H9 (cell line): ENCODE results near the gene GDPD4. TPM values are rescaled to one million over a fixed set of nuclear protein-coding genes. Genes with fewer than 3 reads are reported as not detected.
A peak's percentile ranks its signal among the peaks of the same experiment; 100 is the strongest.

Experiments
- DNase-seq: peaks from one replicate; pipeline ENCODE4 v3.0.0-alpha.2; 2017
- H2AFZ ChIP-seq: one replicate; pipeline ENCODE4 v1.6.1; 2013; ENCODE audit warnings: mild to moderate bottlenecking, low read length, control low read depth, moderate library complexity
- H2AK5ac ChIP-seq: 2 replicates; pipeline ENCODE4 v1.6.1; 2013; ENCODE audit warnings: low read length, control low read depth, mixed read lengths; ENCODE audit not compliant: insufficient read length
- H2BK120ac ChIP-seq: one replicate; pipeline ENCODE4 v1.6.1; 2013; ENCODE audit warnings: low read depth, mild to moderate bottlenecking, low read length, control low read depth, inconsistent platforms; ENCODE audit not compliant: poor library complexity, severe bottlenecking
- H2BK12ac ChIP-seq: 2 replicates; pipeline ENCODE4 v1.6.1; 2013; ENCODE audit warnings: low read length, control low read depth, mixed read lengths, low read depth; ENCODE audit not compliant: insufficient read length
- H2BK15ac ChIP-seq: 2 replicates; pipeline ENCODE4 v1.6.1; 2013; ENCODE audit warnings: low read depth, low read length, control low read depth
- H2BK20ac ChIP-seq: one replicate; pipeline ENCODE4 v1.6.1; 2013; ENCODE audit warnings: low read depth, mild to moderate bottlenecking, low read length, control low read depth, inconsistent platforms; ENCODE audit not compliant: poor library complexity, severe bottlenecking
- H2BK5ac ChIP-seq: 2 replicates; pipeline ENCODE4 v1.6.1; 2013; ENCODE audit warnings: low read length, control low read depth, mixed read lengths; ENCODE audit not compliant: insufficient read length
- H3K14ac ChIP-seq: 2 replicates; pipeline ENCODE4 v1.6.1; 2013; ENCODE audit warnings: low read length, control low read depth; ENCODE audit not compliant: insufficient read depth
- H3K18ac ChIP-seq: 2 replicates; pipeline ENCODE4 v1.6.1; 2013; ENCODE audit warnings: low read depth, mild to moderate bottlenecking, mixed read lengths, low read length, control low read depth; ENCODE audit not compliant: insufficient read length
- H3K23ac ChIP-seq: 2 replicates; pipeline ENCODE4 v1.6.1; 2013; ENCODE audit warnings: low read length, control low read depth, mixed read lengths, low read depth; ENCODE audit not compliant: insufficient read length
- H3K23me2 ChIP-seq: 2 replicates; pipeline ENCODE4 v1.6.1; 2013; ENCODE audit warnings: low read depth, mild to moderate bottlenecking, mixed read lengths, low read length, control low read depth; ENCODE audit not compliant: insufficient read length, poor library complexity, severe bottlenecking
- H3K27ac ChIP-seq: 2 replicates; pipeline ENCODE4 v1.5.1; 2013; ENCODE audit warnings: low read length, control low read depth, mixed read lengths, low read depth; ENCODE audit not compliant: insufficient read length
- H3K27me3 ChIP-seq: 2 replicates; pipeline ENCODE4 v1.6.1; 2013; ENCODE audit warnings: low read length, control low read depth, inconsistent platforms; ENCODE audit not compliant: insufficient read depth
- H3K4ac ChIP-seq: 2 replicates; pipeline ENCODE4 v1.6.1; 2013; ENCODE audit warnings: low read depth, mild to moderate bottlenecking, control low read depth, inconsistent platforms, low read length, moderate library complexity
- H3K4me1 ChIP-seq: 2 replicates; pipeline ENCODE4 v1.6.1; 2013; ENCODE audit warnings: low read length, control low read depth, inconsistent platforms; ENCODE audit not compliant: insufficient read depth
- H3K4me2 ChIP-seq: 2 replicates; pipeline ENCODE4 v1.6.1; 2013; ENCODE audit warnings: low read length, control low read depth, mixed read lengths; ENCODE audit not compliant: insufficient read length, insufficient read depth
- H3K56ac ChIP-seq: 2 replicates; pipeline ENCODE4 v1.6.1; 2013; ENCODE audit warnings: low read depth, mild to moderate bottlenecking, mixed read lengths, low read length, control low read depth; ENCODE audit not compliant: insufficient read length
- H3K79me1 ChIP-seq: 2 replicates; pipeline ENCODE4 v1.6.1; 2013; ENCODE audit warnings: low read depth, mild to moderate bottlenecking, moderate library complexity, low read length, control low read depth, inconsistent platforms; ENCODE audit not compliant: insufficient read depth, poor library complexity, severe bottlenecking
- H3K79me2 ChIP-seq: 2 replicates; pipeline ENCODE4 v1.6.1; 2013; ENCODE audit warnings: low read length, control low read depth, inconsistent platforms; ENCODE audit not compliant: insufficient read depth
- H3K9ac ChIP-seq: 2 replicates; pipeline ENCODE4 v1.6.1; 2013; ENCODE audit warnings: low read length, control low read depth, mixed read lengths; ENCODE audit not compliant: insufficient read length; ENCODE audit errors: extremely low read depth
- H3K9me3 ChIP-seq: one replicate; pipeline ENCODE4 v1.6.1; 2013; ENCODE audit warnings: low read depth, low read length, inconsistent platforms; ENCODE audit not compliant: control insufficient read depth
- H3T11ph ChIP-seq: one replicate; pipeline ENCODE4 v1.6.1; 2013; ENCODE audit warnings: mild to moderate bottlenecking, low read length, control low read depth, inconsistent platforms
- H4K20me1 ChIP-seq: one replicate; pipeline ENCODE4 v1.6.1; 2013; ENCODE audit not compliant: control insufficient read depth, insufficient read length, insufficient read depth
- H4K5ac ChIP-seq: 2 replicates; pipeline ENCODE4 v1.6.1; 2013; ENCODE audit warnings: low read depth, mild to moderate bottlenecking, mixed read lengths, low read length, control low read depth; ENCODE audit not compliant: insufficient read length
- H4K8ac ChIP-seq: replicated peaks from 2 replicates; pipeline ENCODE4 v1.6.1; 2013; ENCODE audit warnings: low read length, control low read depth, mixed read lengths, low read depth; ENCODE audit not compliant: insufficient read length
- H4K91ac ChIP-seq: 2 replicates; pipeline ENCODE4 v1.6.1; 2013; ENCODE audit warnings: low read depth, mild to moderate bottlenecking, moderate library complexity, mixed read lengths, low read length, control low read depth; ENCODE audit not compliant: insufficient read length
- H3K27ac Mint-ChIP-seq, 3 experiments: 2 replicates in 2 of 3; 3 replicates in 1 of 3; pipeline ENCODE4 v1.8.0; 2020 to 2021; ENCODE audit warnings: mixed read lengths in 3 of 3, mild to moderate bottlenecking in 1 of 3, moderate library complexity in 1 of 3
- H3K27me3 Mint-ChIP-seq: 2 replicates; pipeline ENCODE4 v1.8.0; 2021; ENCODE audit warnings: low read depth, mild to moderate bottlenecking, moderate library complexity, mixed read lengths
- H3K36me3 Mint-ChIP-seq, 3 experiments: 2 replicates in 2 of 3; 3 replicates in 1 of 3; pipeline ENCODE4 v1.8.0; 2020 to 2021; ENCODE audit warnings: low read depth in 3 of 3, mixed read lengths in 3 of 3; ENCODE audit not compliant: insufficient read depth in 1 of 3
- H3K4me1 Mint-ChIP-seq, 2 experiments: 2 replicates each; pipeline ENCODE4 v1.8.0; 2020; ENCODE audit warnings: mixed read lengths in 2 of 2
- H3K4me3 Mint-ChIP-seq, 2 experiments: 2 replicates in 1 of 2; 3 replicates in 1 of 2; pipeline ENCODE4 v1.8.0; 2020 to 2021; ENCODE audit warnings: mild to moderate bottlenecking in 2 of 2, mixed read lengths in 2 of 2, moderate library complexity in 1 of 2
- H3K9me3 Mint-ChIP-seq, 2 experiments: 2 replicates in 1 of 2; 3 replicates in 1 of 2; pipeline ENCODE4 v1.8.0; 2020; ENCODE audit warnings: mild to moderate bottlenecking in 2 of 2, mixed read lengths in 2 of 2, moderate library complexity in 1 of 2
- CTCF ChIP-seq: fragments of 200-600 bp; sonication (generic); conservative IDR thresholded peaks from 3 replicates; pipeline ENCODE4 v1.8.0; 2021; ENCODE audit warnings: antibody characterized with exemption, mild to moderate bottlenecking
- WGBS: extraction: QIAGEN DNeasy Blood & Tissue Kit; methylation state at CpG from one replicate; pipeline ENCODE4 v1.1.7; 2013; ENCODE audit warnings: missing lambda C conversion rate, low lambda C conversion rate, mixed read lengths; ENCODE audit not compliant: insufficient read length; ENCODE audit errors: extremely low coverage; 5-methylcytosine and 5-hydroxymethylcytosine counted together
- total RNA-seq: library from RNA; stranded (reverse); gene quantifications from 2 replicates; pipeline ENCODE4 v1.2.1, GENCODE V29; 2021

Gene GDPD4
- total RNA-seq, 1 experiment from 2014 or later, result not detected

- Histone ChIP-seq H3K14ac (peak overlapping the region; percentile 25; the same call in 1 of the 2 replicates), H3K4ac (no peak overlapping the region), H3K4me2 (no peak overlapping the region), H3K27ac (no peak overlapping the region), H3K23ac (no peak overlapping the region), H3K9me3 (no peaks in the 10 kb centered on the region), H3K9ac (no peak overlapping the region), H4K5ac (no peak overlapping the region), H3K18ac (no peak overlapping the region), H4K8ac (no peak overlapping the region), H2BK120ac (no peak overlapping the region), H3T11ph (no peak overlapping the region), H4K91ac (no peak overlapping the region), H3K23me2 (no peaks in the 10 kb centered on the region), H3K79me2 (no peaks in the 10 kb centered on the region), H2BK12ac (no peak overlapping the region), H2AK5ac (no peak overlapping the region), H3K27me3 (no peaks in the 10 kb centered on the region), H4K20me1 (no peaks in the 10 kb centered on the region), H3K56ac (no peak overlapping the region), H3K79me1 (no peaks in the 10 kb centered on the region), H2BK15ac (no peak overlapping the region), H2AFZ (no peak overlapping the region), H2BK5ac (no peak overlapping the region), H2BK20ac (no peak overlapping the region), H3K4me1 (no peaks in the 10 kb centered on the region)
- Mint-ChIP-seq H3K36me3 (no peaks in the 10 kb centered on the region; a peak in 2 of 7 replicates), H3K27ac (peak overlapping the region in 2 of 3 experiments; percentile 77 to 95; a peak in 4 of 7 replicates), H3K4me3 (no peak overlapping the region), H3K4me1 (peaks cover 0 to 3% of the 10 kb centered on the region in 2 experiments; a peak in 1 of 4 replicates), H3K9me3 (no peaks in the 10 kb centered on the region; a peak in 1 of 5 replicates), H3K27me3 (peaks cover 2% of the 10 kb centered on the region; the same call in 1 of the 2 replicates)
- DNase-seq, result no peak
- TF ChIP-seq CTCF, result no peak
- no CpG with 5 or more reads among the region's 21 CpGs for WGBS
Observed at GRCh38 chr11:77182542-77183430, 118.7 kb downstream of the GDPD4 start.
